Measurements from ENCODE around the gene POMGNT1.

- no peak for TF ChIP-seq ZNF282 (IDR thresholded peaks at IDR 0.05; ENCODE audit: partially characterized antibody)
- TF ChIP-seq POLR2AphosphoS5 (IDR thresholded peaks at IDR 0.05; ENCODE audit: low read depth, low read length): no peak
- no peak for TF ChIP-seq JUNB (CRISPR knock-in tag; IDR thresholded peaks at IDR 0.05; ENCODE audit: borderline replicate concordance)
- no peak for TF ChIP-seq CREB1 (IDR thresholded peaks at IDR 0.05)
- TF ChIP-seq CREB1 (CRISPR knock-in tag; IDR thresholded peaks at IDR 0.05): no peak
- TF ChIP-seq, protein P1, sequence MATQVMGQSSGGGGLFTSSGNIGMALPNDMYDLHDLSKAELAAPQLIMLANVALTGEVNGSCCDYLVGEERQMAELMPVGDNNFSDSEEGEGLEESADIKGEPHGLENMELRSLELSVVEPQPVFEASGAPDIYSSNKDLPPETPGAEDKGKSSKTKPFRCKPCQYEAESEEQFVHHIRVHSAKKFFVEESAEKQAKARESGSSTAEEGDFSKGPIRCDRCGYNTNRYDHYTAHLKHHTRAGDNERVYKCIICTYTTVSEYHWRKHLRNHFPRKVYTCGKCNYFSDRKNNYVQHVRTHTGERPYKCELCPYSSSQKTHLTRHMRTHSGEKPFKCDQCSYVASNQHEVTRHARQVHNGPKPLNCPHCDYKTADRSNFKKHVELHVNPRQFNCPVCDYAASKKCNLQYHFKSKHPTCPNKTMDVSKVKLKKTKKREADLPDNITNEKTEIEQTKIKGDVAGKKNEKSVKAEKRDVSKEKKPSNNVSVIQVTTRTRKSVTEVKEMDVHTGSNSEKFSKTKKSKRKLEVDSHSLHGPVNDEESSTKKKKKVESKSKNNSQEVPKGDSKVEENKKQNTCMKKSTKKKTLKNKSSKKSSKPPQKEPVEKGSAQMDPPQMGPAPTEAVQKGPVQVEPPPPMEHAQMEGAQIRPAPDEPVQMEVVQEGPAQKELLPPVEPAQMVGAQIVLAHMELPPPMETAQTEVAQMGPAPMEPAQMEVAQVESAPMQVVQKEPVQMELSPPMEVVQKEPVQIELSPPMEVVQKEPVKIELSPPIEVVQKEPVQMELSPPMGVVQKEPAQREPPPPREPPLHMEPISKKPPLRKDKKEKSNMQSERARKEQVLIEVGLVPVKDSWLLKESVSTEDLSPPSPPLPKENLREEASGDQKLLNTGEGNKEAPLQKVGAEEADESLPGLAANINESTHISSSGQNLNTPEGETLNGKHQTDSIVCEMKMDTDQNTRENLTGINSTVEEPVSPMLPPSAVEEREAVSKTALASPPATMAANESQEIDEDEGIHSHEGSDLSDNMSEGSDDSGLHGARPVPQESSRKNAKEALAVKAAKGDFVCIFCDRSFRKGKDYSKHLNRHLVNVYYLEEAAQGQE (IDR thresholded peaks at IDR 0.05; ENCODE audit: borderline replicate concordance in 1 of 2, low read depth in 1 of 2, low read length in 2 of 2): no peak
- no peak for TF ChIP-seq SRF (IDR thresholded peaks at IDR 0.05; ENCODE audit: low read depth, low read length)
- TF ChIP-seq HNRNPUL1 (IDR thresholded peaks at IDR 0.05; ENCODE audit: low read depth, low read length): no peak
- no peak for TF ChIP-seq ZNF160 (CRISPR knock-in tag; IDR thresholded peaks at IDR 0.05)
- no peak for TF ChIP-seq ZNF264 (CRISPR knock-in tag; IDR thresholded peaks at IDR 0.05)
- TF ChIP-seq POLR2A (IDR thresholded peaks at IDR 0.05; ENCODE audit: insufficient read depth in 1 of 2, low read depth in 2 of 2, low read length in 2 of 2): no peak
- TF ChIP-seq, protein P2, sequence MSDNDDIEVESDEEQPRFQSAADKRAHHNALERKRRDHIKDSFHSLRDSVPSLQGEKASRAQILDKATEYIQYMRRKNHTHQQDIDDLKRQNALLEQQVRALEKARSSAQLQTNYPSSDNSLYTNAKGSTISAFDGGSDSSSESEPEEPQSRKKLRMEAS (IDR thresholded peaks at IDR 0.05): no peak
- no peak for TF ChIP-seq SUZ12 (IDR thresholded peaks at IDR 0.05; ENCODE audit: low read depth, low read length)
- TF ChIP-seq ZSCAN30 (CRISPR knock-in tag; IDR thresholded peaks at IDR 0.05): no peak
- no peak for TF ChIP-seq ZBTB21 (CRISPR knock-in tag; IDR thresholded peaks at IDR 0.05)
Observed at GRCh38 chr1:46206399-46206798, 8.2 kb upstream of the POMGNT1 start.

All from HepG2 (cell line).